Adrenal gland (tissue), 12 donors: ENCODE data around the gene ZNF74. TPM values are rescaled to one million over a fixed set of nuclear protein-coding genes. Genes with fewer than 3 reads are reported as not detected.

Experiments
- DNase-seq, 7 donors: peaks; one replicate each; pipeline ENCODE4 v3.0.0-alpha.2; 2019 to 2020
- H3K27ac ChIP-seq, 5 donors: fragments of 200-600 bp; sonication (generic) in 4 of 5; 1 replicate in 3 of 5; 2 replicates in 2 of 5; pipeline versions ENCODE4 v1.5.1 to v1.8.0; 2016 to 2020; ENCODE audit warnings: mild to moderate bottlenecking in 1 of 5
- H3K27me3 ChIP-seq: fragments of 200-600 bp; 2 replicates; pipeline ENCODE4 v1.8.0; 2021
- H3K36me3 ChIP-seq, 2 donors: fragments of 200-600 bp; replicated peaks in 1 of 2; 1 replicate in 1 of 2; 2 replicates in 1 of 2; pipeline versions ENCODE4 v1.5.1 to v1.8.0; 2018 to 2022
- H3K4me1 ChIP-seq, 2 donors: fragments of 200-600 bp; replicated peaks in 1 of 2; 1 replicate in 1 of 2; 2 replicates in 1 of 2; pipeline versions ENCODE4 v1.5.1 to v1.8.0; 2018 to 2021
- H3K4me3 ChIP-seq, 4 donors: fragments of 200-600 bp; sonication (generic) in 3 of 4; one replicate each; pipeline ENCODE4 v1.5.1; 2016 to 2018
- H3K9me3 ChIP-seq, 3 donors: fragments of 200-600 bp; sonication (generic) in 1 of 3; replicated peaks in 1 of 3; 1 replicate in 2 of 3; 2 replicates in 1 of 3; pipeline versions ENCODE4 v1.5.1 to v1.8.0; 2016 to 2021
- CTCF ChIP-seq, 6 experiments: fragments of 450-650 bp in 4 of 6; fragments of 200-600 bp in 2 of 6; sonication (generic) in 1 of 6; IDR thresholded peaks; 1 replicate in 5 of 6; 2 replicates in 1 of 6; pipeline versions ENCODE4 v1.5.1 to v1.8.0; 2016 to 2021; ENCODE audit warnings: antibody characterized with exemption in 6 of 6, mild to moderate bottlenecking in 2 of 6, moderate library complexity in 1 of 6
- POLR2A ChIP-seq, 2 donors: fragments of 450-650 bp; IDR thresholded peaks; one replicate each; pipeline ENCODE4 v1.6.1; 2017; ENCODE audit warnings: antibody characterized with exemption in 2 of 2, mild to moderate bottlenecking in 2 of 2, moderate library complexity in 1 of 2
- WGBS, 4 donors: extraction: QIAGEN DNeasy Blood & Tissue Kit in 2 of 4; methylation state at CpG; one replicate each; pipeline versions ENCODE4 v1.1.5 to v1.1.7; 2013 to 2017; 5-methylcytosine and 5-hydroxymethylcytosine counted together
- intact Hi-C, 2 donors: fragments of 100-400 bp; cut with DNase I; formaldehyde crosslinking; loops; one replicate each; pipeline versions ENCODE4 v1.14.1 to v1.15.0; 2022 to 2023
- polyA plus RNA-seq, 3 donors: library from polyadenylated mRNA; stranded (reverse); fragments of 200-250 nt in 2 of 3; fragments of 350-450 nt in 1 of 3; fragmentation: Illumina TruSeq in 1 of 3; extraction: RNeasy Lipid Tissue Mini Kit (QIAGEN cat#74804) in 1 of 3; gene quantifications; one replicate each; pipeline ENCODE4 v1.2.3, GENCODE V29; 2013 to 2014
- total RNA-seq, 9 donors: library from RNA; depleted of rRNA in 4 of 9; stranded (reverse); fragments of >200 nt in 4 of 9; fragments of 120-200 nt in 1 of 9; fragmentation: NEBNext Ultra II Directional in 1 of 9; extraction: Animal tissue kit (Norgen Biotek cat#: 25700) in 1 of 9; gene quantifications; one replicate each; pipeline versions ENCODE4 v1.1.0 to v1.2.4, GENCODE V29; 2013 to 2023
- donor health status: healthy with polysubstance abuse.
- donor health status: Bipolar disorder and iron deficiency.
- donor health status: DM: yes; HTN: yes; CAD: no.
- donor health status: DM: no; HTN: no; CAD: no.
- donor health status: DM: no; HTN: no; CAD: no.
- donor health status: DM: yes; HTN: yes; CAD: no.

The ZNF74 gene
- total and polyA plus RNA-seq, 12 donors, result 4.4 to 28.9 (median 9.5) TPM

GRCh38 chr22:20427104-20427944 is 33.4 kb downstream of the ZNF74 start:
- Histone ChIP-seq H3K36me3 (no peaks in the 10 kb centered on the region), H3K27ac (no peak overlapping the region), H3K27me3 (peaks cover 30% of the 10 kb centered on the region), H3K4me3 (no peak overlapping the region), H3K4me1 (peaks cover 12 to 38% of the 10 kb centered on the region in 2 donors), H3K9me3 (no peaks in the 10 kb centered on the region)
- 82 to 97% (median 92%) methylated on average over 7 to 8 of the region's 8 CpGs for WGBS, 4 donors
- intact Hi-C loops, result loop anchor here in 1 of 2 donors (10.0 kb wide), 1 partner anchor 137 kb away; no protein-coding TSS in a partner anchor
- TF ChIP-seq POLR2A (IDR thresholded peaks at IDR 0.05) (no peak), CTCF (IDR thresholded peaks at IDR 0.05) (no peak)
- DNase-seq, result no peak

GRCh38 chr22:20427945-20428417 is 34.0 kb downstream of the ZNF74 start:
- Histone ChIP-seq H3K27ac (no peak overlapping the region), H3K27me3 (peaks cover 34% of the 10 kb centered on the region), H3K9me3 (no peaks in the 10 kb centered on the region), H3K4me1 (peaks cover 12 to 38% of the 10 kb centered on the region in 2 donors), H3K36me3 (no peaks in the 10 kb centered on the region), H3K4me3 (no peak overlapping the region)
- WGBS, 4 donors, result 95 to 100% (median 97%) methylated on average over 4 of the region's 4 CpGs
- intact Hi-C loops, result loop anchor here in 1 of 2 donors (10.0 kb wide), 1 partner anchor 137 kb away; no protein-coding TSS in a partner anchor
- no peak for DNase-seq
- TF ChIP-seq POLR2A (IDR thresholded peaks at IDR 0.05) (no peak), CTCF (IDR thresholded peaks at IDR 0.05) (no peak)

GRCh38 chr22:20428496-20429253 is 34.7 kb downstream of the ZNF74 start:
- Histone ChIP-seq H3K27me3 (peaks cover 34% of the 10 kb centered on the region), H3K9me3 (no peaks in the 10 kb centered on the region), H3K36me3 (no peaks in the 10 kb centered on the region), H3K27ac (no peak overlapping the region), H3K4me1 (peaks cover 12 to 38% of the 10 kb centered on the region in 2 donors), H3K4me3 (peak overlapping the region in 1 of 4 donors; percentile 47)
- intact Hi-C loops, result loop anchor here in 1 of 2 donors (10.0 kb wide), 1 partner anchor 136 kb away; no protein-coding TSS in a partner anchor
- 63 to 70% (median 66%) methylated on average over 19 to 23 of the region's 23 CpGs for WGBS, 4 donors
- TF ChIP-seq POLR2A (IDR thresholded peaks at IDR 0.05), result no peak
- no peak for TF ChIP-seq CTCF (IDR thresholded peaks at IDR 0.05)
- no peak for DNase-seq
